ENCODE results near the gene GALNTL6. TPM values are rescaled to one million over a fixed set of nuclear protein-coding genes. Genes with fewer than 3 reads are reported as not detected.
A peak's percentile ranks its signal among the peaks of the same experiment; 100 is the strongest.

The GALNTL6 gene
- total and polyA plus RNA-seq, 2 donors (not counting 1 experiment from before 2014, with no cell fraction given), result not detected

- no peaks in the 10 kb centered on the region for H3K79me2 ChIP-seq (ENCODE audit: control insufficient read depth, insufficient read depth, low read length)
- no peaks in the 10 kb centered on the region for H3K4me1 ChIP-seq (ENCODE audit: control insufficient read depth, extremely low read depth, insufficient read depth, low read length)
- no peak for DNase-seq (ENCODE audit: low read depth in 2 of 2)
- H2AFZ ChIP-seq (ENCODE audit: low read length), result no peak overlapping the region
- no peak overlapping the region for H3K9ac ChIP-seq (ENCODE audit: insufficient read depth, low read length)
- no peak for TF ChIP-seq EZH2 (IDR thresholded peaks at IDR 0.05; ENCODE audit: low read length, missing control alignments)
- no peak for TF ChIP-seq CTCF (conservative IDR thresholded peaks at IDR 0.05 in 1 of 2, IDR thresholded peaks at IDR 0.05 in 1 of 2; ENCODE audit: low read depth in 1 of 2, low read length in 2 of 2)
- no peaks in the 10 kb centered on the region for H3K36me3 ChIP-seq (ENCODE audit: control insufficient read depth, insufficient read depth, low read length)
- no peaks in the 10 kb centered on the region for H3K27me3 ChIP-seq (ENCODE audit: control insufficient read depth, insufficient read depth, low read length)
- no peaks in the 10 kb centered on the region for H3K9me3 ChIP-seq (ENCODE audit: control insufficient read depth, insufficient read depth, low read depth, low read length)
- H4K20me1 ChIP-seq (ENCODE audit: control insufficient read depth, extremely low read depth, insufficient read depth, low read length), result no peaks in the 10 kb centered on the region
- H3K4me3 ChIP-seq (replicated peaks in 1 of 4; ENCODE audit: control extremely low read depth in 1 of 4, insufficient read depth in 1 of 4, low read depth in 3 of 4, low read length in 4 of 4), result no peak overlapping the region
- H3K27ac ChIP-seq (ENCODE audit: insufficient read depth, low read length), result no peak overlapping the region
- H3K4me2 ChIP-seq (ENCODE audit: extremely low read depth, insufficient read depth, low read length), result no peak overlapping the region
Measured at GRCh38 chr4:171834640-171835039, 21.4 kb downstream of the GALNTL6 start.

GRCh38 chr4:171843456-171843855 is 30.3 kb downstream of the GALNTL6 start:
- Histone ChIP-seq H4K20me1 (ENCODE audit: control insufficient read depth, extremely low read depth, insufficient read depth, low read length) (no peaks in the 10 kb centered on the region), H3K27ac (ENCODE audit: insufficient read depth, low read length) (no peak overlapping the region), H3K4me2 (ENCODE audit: extremely low read depth, insufficient read depth, low read length) (no peak overlapping the region), H2AFZ (ENCODE audit: low read length) (no peak overlapping the region), H3K9ac (ENCODE audit: insufficient read depth, low read length) (no peak overlapping the region), H3K9me3 (ENCODE audit: control insufficient read depth, insufficient read depth, low read depth, low read length) (no peaks in the 10 kb centered on the region), H3K36me3 (ENCODE audit: control insufficient read depth, insufficient read depth, low read length) (no peaks in the 10 kb centered on the region), H3K4me3 (replicated peaks in 1 of 4; ENCODE audit: control extremely low read depth in 1 of 4, insufficient read depth in 1 of 4, low read depth in 3 of 4, low read length in 4 of 4) (no peak overlapping the region), H3K27me3 (ENCODE audit: control insufficient read depth, insufficient read depth, low read length) (no peaks in the 10 kb centered on the region), H3K4me1 (ENCODE audit: control insufficient read depth, extremely low read depth, insufficient read depth, low read length) (no peaks in the 10 kb centered on the region), H3K79me2 (ENCODE audit: control insufficient read depth, insufficient read depth, low read length) (no peaks in the 10 kb centered on the region)
- no peak for DNase-seq (ENCODE audit: low read depth in 2 of 2)
- TF ChIP-seq EZH2 (IDR thresholded peaks at IDR 0.05; ENCODE audit: low read length, missing control alignments) (no peak), CTCF (conservative IDR thresholded peaks at IDR 0.05 in 1 of 2, IDR thresholded peaks at IDR 0.05 in 1 of 2; ENCODE audit: low read depth in 1 of 2, low read length in 2 of 2) (no peak)

GRCh38 chr4:171846232-171846631 is 33.0 kb downstream of the GALNTL6 start:
- Histone ChIP-seq H3K4me1 (ENCODE audit: control insufficient read depth, extremely low read depth, insufficient read depth, low read length) (no peaks in the 10 kb centered on the region), H3K9me3 (ENCODE audit: control insufficient read depth, insufficient read depth, low read depth, low read length) (no peaks in the 10 kb centered on the region), H3K4me3 (replicated peaks in 1 of 4; ENCODE audit: control extremely low read depth in 1 of 4, insufficient read depth in 1 of 4, low read depth in 3 of 4, low read length in 4 of 4) (no peak overlapping the region), H2AFZ (ENCODE audit: low read length) (no peak overlapping the region), H3K9ac (ENCODE audit: insufficient read depth, low read length) (no peak overlapping the region), H3K27ac (ENCODE audit: insufficient read depth, low read length) (no peak overlapping the region), H3K79me2 (ENCODE audit: control insufficient read depth, insufficient read depth, low read length) (no peaks in the 10 kb centered on the region), H3K27me3 (ENCODE audit: control insufficient read depth, insufficient read depth, low read length) (no peaks in the 10 kb centered on the region), H3K4me2 (ENCODE audit: extremely low read depth, insufficient read depth, low read length) (no peak overlapping the region), H3K36me3 (ENCODE audit: control insufficient read depth, insufficient read depth, low read length) (no peaks in the 10 kb centered on the region), H4K20me1 (ENCODE audit: control insufficient read depth, extremely low read depth, insufficient read depth, low read length) (no peaks in the 10 kb centered on the region)
- DNase-seq (ENCODE audit: low read depth in 2 of 2), result peak; percentile 0 to 32
- TF ChIP-seq EZH2 (IDR thresholded peaks at IDR 0.05; ENCODE audit: low read length, missing control alignments) (no peak), CTCF (conservative IDR thresholded peaks at IDR 0.05 in 1 of 2, IDR thresholded peaks at IDR 0.05 in 1 of 2; ENCODE audit: low read depth in 1 of 2, low read length in 2 of 2) (peak; percentile 3 to 42)
